Kidney glomerular epithelial cell (primary cell): ENCODE measurements around the gene PCDH1.
"Not testable (repeated sequence)": the region's sequence is repeated elsewhere in the genome, so short reads cannot be mapped to it uniquely, and the experiment has no call there.

Experiments
- DNase-seq: peaks from one replicate; lab custom pipeline; 2025; lab: John Stamatoyannopoulos, UW

PCDH1 gene

DNA sequence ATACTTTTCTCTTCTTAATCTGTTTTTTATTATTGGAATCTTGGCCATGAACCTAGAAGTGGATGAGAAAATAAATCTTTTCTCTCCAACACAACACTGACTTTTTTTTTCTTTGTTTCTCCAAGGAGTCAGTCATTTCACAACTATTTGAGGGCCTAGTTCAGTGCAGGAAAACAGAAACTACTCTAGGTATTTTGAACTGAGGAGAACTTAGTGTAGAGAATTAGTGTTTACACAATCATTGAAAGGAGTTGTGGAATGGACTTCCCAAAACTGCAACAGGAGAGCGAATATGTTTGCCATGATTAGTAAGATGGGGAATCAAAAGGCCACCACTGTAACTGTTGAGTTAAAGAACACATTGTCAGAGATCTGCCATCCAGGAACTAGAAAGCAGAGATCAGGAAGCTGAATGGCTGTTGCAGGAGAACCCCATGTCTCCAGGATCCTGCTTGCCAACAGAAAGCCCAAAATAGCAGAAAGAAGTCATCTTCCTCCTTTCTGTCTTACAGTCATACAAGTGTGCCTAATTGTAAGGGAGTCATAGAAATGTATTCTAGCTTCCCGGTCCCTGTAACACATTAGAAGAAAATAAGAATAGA lies 20.3 kb upstream of the PCDH1 start:
- no peak for DNase-seq

DNA sequence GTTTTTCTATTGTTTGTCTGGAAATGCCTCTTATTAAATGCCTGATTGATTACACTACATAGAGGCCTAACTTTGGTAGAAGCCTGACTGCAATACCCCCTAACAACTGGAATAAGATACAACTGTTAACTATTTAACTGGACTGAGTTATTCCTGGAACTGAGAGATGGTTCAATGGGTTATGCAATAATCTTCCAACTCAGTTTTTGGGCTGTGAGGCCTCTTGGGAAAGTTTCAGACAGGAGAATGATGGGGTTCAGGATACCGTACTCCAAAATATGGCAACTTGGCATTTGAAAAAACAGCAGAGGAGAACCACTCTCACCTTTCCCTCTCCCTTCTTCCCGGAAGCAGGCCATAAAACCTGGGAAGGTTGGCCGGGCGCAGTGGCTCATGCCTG lies 19.2 kb upstream of the PCDH1 start:
- no peak for DNase-seq

DNA sequence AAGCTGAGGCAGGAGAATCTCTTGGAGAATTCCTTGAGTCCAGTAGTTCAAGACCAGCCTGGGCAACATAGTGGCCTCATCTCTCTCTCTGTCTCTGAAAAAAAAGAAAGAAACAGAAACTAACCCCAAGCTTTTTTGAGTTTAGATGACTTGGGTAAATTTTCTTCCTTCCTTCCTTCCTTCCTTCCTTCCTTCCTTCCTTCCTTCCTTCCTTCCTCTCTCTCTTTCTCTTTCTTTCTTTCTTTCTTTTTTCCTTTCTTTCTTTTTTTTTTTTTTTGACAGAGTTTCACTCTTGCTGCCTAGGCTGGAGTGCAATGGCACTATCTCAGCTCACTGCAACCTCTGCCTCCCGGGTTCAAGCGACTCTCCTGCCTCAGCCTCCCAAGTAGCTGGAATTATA lies 12.2 kb upstream of the PCDH1 start:
- DNase-seq = not testable (repeated sequence)

DNA sequence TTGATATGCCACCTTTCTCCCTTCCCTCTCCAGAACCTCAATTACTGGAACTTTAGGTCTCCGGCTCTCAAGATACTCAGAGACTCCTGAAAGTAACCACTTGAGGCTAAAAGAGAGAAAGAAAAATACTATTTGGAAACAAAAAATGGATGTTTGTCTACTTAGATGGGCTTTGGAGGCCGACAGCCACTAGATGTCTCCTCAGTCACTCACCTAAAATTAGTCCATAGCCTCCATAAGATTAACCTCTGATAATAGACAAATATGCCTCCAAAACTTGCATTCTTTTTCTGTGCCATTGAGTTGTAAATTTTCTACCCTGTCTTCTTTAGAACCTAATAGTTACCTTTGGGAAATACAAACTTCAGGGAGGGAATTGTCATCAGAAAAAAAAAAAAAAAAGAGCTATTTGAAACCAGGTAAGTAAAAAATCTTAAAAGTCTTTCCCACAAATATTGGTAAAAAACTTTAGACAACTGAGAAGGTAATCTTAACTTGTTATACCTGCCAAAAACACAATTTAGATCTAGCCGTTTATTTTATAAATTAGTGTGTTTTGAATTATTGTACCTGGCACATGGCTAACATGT lies 11.2 kb upstream of the PCDH1 start:
- DNase-seq = no peak

DNA sequence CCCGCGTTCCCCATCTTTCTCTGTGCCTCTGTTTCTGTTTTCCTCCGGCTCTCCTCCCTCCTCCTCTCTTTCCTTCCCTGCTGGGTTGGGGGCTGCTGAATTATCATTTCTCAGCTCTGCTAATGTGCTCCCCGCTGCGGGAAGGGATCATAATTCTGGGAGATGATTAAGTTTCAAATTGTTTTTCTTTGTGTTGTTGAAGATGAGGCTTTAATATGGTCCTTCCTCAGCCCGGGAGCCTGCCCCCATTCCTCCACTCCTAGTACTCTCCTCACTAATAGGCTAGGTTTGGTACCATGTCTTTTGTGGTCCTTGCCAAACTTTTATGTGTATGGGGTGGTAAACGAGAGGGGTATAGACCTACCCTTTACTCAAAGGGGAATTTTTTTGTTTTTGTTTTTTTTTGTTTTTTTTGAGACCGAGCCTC lies 5.7 kb upstream of the PCDH1 start:
- no peak for DNase-seq

DNA sequence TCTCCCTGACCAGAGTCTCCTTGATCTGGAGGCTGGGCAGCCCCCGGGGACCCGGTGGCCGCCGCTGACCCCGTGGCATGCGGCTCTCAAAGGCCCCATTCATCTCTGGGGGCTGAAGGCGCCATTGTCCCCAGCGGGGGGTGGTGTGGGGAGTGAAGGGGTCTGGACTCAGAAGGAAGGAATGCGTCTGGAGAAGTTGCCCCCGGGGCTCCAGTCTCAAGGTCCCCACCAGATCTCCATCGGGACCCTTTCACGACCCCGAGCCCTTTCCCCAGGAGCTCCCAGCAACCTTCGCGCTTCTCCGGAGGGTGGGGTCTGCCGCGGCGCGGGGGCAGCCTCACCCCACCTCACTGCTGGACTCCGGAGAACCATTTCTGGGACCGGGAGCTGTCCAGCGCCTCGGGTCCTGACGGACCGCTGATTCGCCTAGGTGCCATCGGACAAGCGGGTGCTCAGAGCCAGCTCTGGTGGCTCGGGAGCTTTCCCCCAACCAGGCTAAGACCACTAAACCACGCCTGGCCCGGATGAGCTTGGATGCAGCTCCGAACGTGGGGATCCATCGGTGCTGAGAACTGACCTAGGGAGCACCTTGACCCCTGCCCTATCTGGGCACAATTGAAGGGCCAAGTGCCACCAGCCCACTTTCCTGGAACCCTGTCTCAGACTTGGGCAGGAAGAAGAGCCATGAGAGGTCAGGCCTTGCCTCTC lies 5.1 kb upstream of the PCDH1 start:
- no peak for DNase-seq

DNA sequence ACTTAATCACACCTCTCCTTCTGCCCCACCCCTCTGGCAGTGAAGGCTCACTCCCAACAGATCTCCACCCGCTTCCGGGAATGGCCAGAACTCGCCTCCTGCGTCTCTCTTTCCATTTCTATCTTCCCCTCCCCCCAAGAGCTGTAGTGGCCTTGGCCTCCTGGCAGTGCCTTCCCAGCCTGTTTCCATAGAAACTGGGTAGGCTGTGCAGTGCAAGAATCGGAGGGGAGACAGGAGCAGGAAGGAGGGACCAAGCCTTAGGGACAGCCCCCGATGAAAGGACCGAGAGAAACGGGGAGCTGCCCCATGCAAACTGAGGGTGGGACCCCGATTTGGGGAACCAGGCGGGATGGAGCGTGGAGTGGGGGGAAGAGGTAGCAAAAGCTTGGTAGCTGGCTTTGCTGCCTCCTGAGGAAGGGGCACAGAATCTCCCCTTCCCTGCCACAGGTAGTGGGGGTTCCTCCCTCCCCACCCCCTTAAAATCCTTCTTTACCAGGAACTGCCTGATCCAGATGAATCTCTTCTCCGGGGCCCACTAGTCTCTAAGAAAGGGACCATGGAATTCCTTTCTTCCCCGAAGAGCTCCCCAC lies 4.5 kb upstream of the PCDH1 start:
- DNase-seq = no peak

DNA sequence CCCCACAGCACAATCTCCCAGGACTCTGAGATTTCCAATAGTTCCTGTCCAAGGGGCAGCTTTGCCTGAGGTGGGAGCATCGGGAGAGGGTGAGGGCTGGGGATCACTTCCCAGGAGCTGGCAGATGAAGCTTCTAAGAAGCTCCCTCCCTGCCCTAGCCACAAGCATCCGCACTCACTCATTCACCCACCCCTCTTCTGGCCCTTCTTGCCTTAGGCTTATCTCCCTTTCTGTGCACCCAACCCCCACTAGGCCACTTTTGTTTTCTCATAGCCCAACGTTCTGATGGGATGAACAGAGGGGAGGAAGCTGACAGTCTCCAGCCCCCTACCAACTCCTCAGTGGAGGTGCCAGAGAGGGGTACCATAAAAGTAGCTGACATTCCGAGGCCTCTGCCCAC lies 3.7 kb upstream of the PCDH1 start:
- no peak for DNase-seq

DNA sequence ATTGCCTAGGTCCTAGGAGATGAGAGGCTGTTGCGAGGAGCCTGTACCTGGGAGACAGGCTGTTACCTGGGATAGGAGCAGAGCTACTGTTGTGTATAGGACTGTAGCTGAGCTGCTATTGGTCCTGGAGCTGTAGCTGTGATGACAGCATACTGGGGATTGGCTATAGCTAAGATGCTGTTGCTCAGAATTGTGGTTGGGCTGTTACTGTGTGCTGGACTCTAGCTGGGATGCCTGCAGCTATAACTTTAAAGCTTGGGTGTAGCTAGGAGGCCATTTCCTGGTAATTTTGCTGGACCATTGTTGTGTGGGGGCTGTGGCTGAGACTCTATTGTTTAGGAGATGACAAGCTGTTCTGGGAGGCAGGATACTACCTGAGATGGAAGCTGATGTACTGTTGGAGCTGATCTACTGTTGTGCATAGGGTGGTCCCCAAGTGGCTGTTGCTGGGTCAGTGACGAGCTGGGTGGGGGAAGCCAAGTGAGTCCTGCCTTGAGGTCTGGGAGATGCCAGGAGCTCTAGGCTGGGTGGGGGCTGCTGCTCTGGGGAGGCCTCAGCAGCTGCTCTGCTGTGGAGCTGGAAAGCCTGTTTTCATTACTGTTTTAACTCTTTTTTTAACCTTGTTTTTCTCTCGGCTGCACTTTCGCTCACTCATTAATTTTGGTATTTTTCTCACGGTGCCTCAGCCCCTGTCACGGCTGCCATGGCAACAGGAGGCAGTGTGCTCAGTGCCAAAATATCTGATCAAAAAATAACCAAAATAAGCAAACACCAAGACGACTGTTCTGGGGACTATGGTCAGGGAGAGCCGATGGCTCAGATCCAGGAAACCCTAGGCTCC lies 3.0 kb upstream of the PCDH1 start:
- no peak for DNase-seq

DNA sequence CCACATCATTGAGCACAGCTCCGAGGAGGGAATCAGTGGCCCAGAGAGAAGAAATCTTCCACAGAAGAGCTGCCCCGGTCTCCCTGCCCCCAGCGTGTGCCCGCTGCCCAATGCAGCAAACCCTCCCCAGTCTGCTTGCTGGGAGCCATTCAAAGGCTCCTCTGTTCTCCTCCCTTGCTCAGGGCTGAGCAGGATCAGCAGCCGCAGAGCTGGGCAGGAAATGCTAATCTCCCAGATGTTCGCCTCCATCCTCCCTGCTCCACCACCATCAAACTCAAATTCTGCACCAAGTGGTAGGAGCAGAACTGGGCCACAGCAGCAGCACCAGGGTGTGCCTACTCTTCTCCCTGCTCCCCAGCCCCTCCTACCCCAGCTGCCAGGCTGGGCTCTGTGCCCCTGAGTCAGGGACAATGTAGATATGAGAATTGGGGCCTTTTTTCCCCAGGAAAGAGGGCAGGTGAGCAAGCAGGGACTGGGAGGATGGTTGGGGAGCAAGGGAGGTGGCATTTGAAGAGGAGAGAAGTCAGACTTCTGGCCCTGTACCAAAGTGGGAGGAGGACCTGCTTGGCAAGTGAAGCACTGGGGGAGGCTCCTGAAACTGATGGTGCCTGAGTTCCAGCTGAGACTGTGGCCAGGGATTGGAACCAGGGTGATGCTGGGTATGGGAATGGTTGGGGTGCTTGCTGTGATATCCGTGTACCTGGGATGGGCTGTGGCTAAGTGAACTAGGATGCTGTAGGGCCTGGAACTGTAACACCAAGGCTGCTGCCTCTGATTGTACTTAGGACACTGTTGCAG lies 1.9 kb upstream of the PCDH1 start:
- DNase-seq = no peak

DNA sequence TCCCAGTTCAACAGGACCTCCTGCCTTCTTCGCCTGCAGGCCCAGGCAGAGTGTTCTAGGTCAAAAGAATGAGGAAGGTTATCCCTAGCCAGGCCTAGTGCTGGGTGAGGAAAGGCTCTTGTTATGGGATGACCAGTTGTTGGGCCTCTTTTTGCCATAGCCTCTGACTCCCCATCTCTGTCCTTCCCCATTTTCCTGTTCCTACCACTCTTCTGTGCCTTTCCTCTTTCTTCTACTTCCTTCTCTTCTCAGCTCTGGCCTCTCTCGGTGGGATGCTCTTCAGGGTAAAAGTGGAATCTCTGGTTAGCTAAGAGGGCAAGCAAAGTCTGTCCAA lies 1.2 kb upstream of the PCDH1 start:
- DNase-seq = no peak

DNA sequence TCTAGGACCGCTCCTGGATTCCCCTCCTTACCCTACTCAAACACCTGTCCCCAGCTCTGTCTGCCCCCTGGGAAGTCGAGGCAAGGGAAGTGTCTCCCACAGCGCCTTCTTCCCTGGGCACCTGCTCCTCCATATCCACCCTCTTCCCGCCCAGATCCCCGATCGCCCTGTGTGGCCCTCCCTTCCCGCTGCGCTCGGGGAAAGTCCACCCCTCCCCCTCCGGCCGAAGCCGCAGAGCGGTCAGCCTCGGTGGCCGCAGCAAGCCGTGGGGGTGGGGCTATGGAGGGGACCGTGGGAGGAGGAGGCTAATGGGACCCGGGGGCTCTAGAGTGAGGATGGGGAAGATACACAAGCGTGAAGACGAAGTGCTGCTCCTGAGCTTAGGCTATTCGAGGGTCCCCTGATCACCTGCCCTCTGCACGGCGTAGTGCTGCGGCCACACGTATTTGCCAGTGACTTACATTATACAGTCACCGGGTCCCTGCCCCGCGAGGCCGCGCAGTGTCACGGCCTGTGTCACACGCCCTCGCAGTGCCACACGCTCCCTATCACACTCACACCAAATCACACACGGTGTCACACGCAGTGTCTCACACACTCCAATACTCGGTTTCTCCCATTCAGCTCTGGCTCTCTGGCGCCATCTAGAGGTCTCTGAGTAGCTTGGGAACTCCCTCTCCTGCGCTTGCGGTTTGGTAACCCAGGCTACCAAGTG lies 658 bp upstream of the PCDH1 start:
- peak; percentile 77 for DNase-seq

DNA sequence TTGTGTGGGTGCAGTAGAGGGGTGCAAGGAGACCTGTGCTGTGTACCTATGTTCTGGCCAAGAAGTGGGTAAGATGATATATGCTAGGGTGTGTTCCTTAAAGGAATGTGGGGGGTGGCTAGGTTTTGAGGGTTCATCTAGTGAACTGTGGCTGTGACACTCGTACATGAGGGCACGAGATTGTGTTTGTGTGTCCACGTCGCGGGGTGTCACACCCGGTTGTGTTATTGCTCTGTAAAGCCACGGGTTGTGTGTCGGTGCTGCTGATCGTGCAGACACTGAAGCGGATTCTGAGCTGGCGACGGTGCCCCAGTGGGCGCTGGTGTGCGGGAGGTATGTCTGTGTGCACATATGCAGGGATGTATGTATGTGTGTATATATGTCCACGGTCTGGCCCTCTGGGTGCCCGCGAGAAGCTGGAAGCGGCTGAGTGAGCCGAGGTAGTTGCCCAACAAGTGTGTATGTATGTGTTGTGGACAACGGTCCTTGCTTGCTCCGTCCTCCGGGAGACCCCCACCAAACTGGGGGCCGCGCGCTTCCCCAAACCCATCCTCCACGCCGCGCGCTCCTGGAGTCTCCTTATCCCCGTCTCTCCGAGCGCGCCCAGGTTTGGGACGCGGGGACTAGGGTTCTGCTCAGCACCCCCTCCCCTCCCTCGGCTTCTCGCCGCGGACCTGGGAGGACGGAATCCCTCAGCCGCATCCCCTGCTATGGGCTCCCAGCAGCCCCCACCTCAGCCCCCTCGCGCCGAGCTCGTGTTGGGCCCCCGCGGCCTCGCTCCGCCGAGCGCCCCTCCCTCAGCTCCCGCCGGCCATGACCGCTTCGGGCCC lies 639 bp downstream of the PCDH1 start:
- DNase-seq = no peak

DNA sequence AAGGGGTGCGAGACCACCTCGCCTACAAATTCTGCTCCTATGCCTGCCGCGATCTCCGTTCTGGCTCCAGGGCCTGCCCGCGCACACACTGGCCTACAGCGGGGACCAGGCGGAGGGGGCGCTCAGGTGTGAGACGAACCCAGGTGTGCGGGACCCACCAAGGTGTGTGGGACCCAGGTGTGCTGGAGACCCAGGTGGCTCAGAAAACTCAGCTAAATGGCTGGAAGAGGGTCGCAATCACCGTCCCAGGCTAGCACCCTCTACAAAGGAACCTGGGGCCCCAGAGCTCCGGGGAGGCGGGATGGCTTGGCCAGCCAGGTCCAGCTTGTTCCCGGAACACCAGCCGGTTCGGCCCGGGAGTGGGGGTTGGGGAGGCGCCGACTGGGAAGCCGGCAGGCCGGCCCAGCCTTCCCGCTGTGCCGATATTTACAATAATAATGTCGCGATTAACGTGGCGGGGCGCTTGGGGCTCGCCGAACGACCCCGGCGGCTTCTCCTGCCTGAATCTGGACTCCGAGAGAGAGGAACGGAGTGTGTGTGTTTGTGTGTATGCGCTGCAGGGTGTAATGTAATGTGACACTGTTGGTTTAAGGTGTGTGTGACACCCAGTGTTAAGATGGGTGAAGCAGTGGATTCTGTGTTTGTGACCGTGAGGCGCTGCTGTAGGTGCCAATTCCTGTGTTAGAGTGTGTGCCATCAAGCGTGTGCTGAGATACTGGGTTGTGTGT lies 1.4 kb downstream of the PCDH1 start:
- DNase-seq = no peak

DNA sequence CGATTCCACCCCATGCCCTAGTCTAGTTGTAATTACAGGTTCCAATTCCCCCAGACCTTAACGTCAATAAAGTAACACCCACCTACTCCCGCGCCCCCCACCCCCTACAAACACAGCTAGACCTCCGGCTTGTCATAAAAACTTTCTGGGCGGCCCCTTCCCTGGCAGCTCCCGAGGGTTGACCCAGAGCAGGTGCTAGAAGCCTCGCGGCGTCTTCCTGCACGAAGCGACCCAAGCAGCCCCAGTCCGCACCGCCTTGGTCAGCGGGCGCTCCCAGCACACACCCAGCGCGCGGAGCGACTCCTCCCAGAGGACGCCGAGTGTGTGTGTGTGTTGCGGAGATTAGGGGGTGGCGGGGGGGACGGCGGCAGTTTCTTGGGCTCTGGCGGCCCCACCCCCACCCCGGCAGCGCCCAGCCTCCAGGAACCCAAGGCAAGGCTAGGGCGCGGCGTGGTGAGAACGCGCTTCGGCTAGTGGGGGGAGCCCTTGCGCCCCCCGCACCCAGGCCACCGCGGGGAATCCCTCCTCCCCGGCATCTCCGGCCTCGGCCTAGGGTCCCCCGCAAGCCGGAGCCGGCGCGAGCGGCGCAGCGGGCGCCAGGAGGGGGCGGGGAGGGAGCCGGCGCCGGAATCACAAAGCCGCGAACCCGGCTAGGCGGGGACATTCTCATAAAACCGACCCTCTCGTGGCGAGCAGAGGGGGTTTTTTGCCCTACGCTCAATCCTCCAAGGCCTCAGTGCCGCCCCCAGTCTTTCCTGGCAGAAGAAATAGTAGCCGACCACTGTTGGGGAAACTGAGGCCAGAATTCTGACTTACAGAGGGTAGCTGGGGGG lies 2.2 kb downstream of the PCDH1 start:
- no peak for DNase-seq

DNA sequence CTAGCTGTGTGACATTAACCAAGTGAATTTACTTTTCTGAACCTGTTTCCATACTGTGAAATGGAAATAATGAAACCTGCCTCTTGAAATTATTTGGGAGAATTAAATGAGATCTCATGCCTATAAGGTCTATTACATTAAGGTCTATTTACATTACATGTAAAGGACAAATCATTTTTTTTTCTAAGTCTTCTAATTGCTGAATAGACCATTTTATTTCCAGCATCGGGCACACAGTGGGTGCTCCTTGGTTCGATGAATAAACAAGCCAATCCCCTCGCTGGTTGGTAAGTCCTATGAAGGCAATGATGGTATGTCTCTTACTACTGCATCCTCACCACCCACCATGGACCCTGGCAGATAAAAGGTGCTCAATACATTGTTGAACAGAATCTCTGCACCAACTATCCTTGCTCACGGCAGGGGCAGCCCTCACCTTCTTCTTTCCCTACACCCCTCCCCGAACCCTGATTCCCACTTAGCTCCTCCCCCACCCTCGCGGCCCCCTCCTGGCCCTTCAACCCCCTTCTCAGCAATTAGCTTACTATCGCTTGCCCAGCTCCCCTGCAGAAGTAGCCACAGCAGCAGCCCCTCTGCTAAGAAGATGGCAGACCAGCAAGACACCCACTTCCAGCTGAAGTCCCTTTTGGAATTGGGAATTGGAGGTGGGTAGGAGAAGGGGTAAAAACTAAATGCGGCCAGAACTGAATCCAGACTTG lies 3.0 kb downstream of the PCDH1 start:
- no peak for DNase-seq

DNA sequence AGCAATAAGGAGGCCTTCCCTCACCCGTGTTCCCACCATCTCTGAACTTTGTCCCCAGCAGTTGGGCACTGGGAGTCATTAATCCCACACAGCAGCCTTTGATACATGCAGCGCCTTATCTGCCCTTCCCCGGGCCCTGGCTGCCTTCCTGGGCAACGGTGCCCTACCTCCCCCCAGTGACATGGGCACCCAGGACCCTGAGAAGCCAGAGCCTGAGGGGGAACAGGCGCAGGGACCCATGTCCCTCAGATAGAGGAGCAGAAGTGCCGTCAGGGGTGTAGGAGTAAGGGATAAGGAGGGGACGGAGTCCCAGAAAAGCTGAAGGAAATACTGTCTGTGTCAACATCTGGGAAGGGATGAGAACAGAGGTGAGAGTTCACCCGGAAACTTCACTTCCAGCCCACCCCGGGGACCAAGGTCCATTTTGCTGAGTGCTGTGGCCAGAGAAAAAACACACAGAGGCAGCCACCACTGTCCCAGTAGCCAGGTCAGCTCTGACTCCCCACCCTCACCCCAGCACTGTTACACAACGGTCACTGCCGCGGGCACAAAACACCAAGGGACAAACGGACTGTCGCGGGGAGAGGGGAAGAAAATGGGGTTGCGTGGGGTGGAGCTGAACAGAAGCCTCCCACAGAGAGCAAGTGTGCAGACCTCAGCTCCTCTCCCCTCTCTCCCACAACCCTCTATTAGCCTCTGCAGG lies 3.8 kb downstream of the PCDH1 start:
- DNase-seq = no peak
